SU-DHL-6 (cell line): ENCODE measurements around the gene RGMB.

Experiments used
- H2AFZ ChIP-seq: fragments of 200-600 bp; sonication (generic); 2 replicates; pipeline ENCODE4 v1.6.1; 2014; ENCODE audit warnings: low read depth, mild to moderate bottlenecking, moderate library complexity, mixed read lengths, antibody characterized with exemption, low read length; ENCODE audit not compliant: severe bottlenecking
- H3F3A ChIP-seq: fragments of 200-600 bp; shearing (Covaris generic); 2 replicates; pipeline ENCODE4 v1.6.0; 2016; ENCODE audit warnings: antibody characterized with exemption, mild to moderate bottlenecking; ENCODE audit not compliant: insufficient read depth
- H3K27ac ChIP-seq: fragments of 200-600 bp; sonication (generic); 2 replicates; pipeline ENCODE4 v1.5.1; 2016; ENCODE audit warnings: low read depth, mild to moderate bottlenecking, low read length, moderate library complexity, mixed read lengths
- H3K27me3 ChIP-seq: fragments of 200-600 bp; sonication (generic), shearing (Covaris generic); 2 replicates; pipeline ENCODE4 v1.6.0; 2014; ENCODE audit warnings: mild to moderate bottlenecking, low read length
- H3K36me3 ChIP-seq: fragments of 200-600 bp; sonication (generic); 2 replicates; pipeline ENCODE4 v1.6.1; 2014; ENCODE audit warnings: mild to moderate bottlenecking, low read length, mixed read lengths
- H3K4me2 ChIP-seq: fragments of 300-600, 200-600 bp; shearing (Covaris generic), sonication (generic); 2 replicates; pipeline ENCODE4 v1.6.0; 2014; ENCODE audit warnings: low read length, low read depth, mild to moderate bottlenecking; ENCODE audit not compliant: poor library complexity, severe bottlenecking
- H3K4me3 ChIP-seq: fragments of 200-600 bp; sonication (generic); 2 replicates; pipeline ENCODE4 v1.5.1; 2014; ENCODE audit warnings: antibody characterized with exemption, low read length, mild to moderate bottlenecking, mixed read lengths; ENCODE audit not compliant: insufficient read depth, poor library complexity, severe bottlenecking
- H3K79me2 ChIP-seq: fragments of 200-600 bp; sonication (generic); 2 replicates; pipeline ENCODE4 v1.6.1; 2014; ENCODE audit warnings: mild to moderate bottlenecking, low read length, moderate library complexity; ENCODE audit not compliant: insufficient read depth
- H3K9ac ChIP-seq: fragments of 200-600 bp; sonication (generic); 2 replicates; pipeline ENCODE4 v1.7.0; 2014; ENCODE audit warnings: mild to moderate bottlenecking, low read length
- H3K9me2 ChIP-seq: fragments of 200-600 bp; sonication (generic); replicated peaks from 2 replicates; pipeline ENCODE4 v1.6.1; 2014; ENCODE audit warnings: low read length; ENCODE audit not compliant: insufficient read depth
- H3K9me3 ChIP-seq: fragments of 200-600 bp; sonication (generic); 2 replicates; pipeline ENCODE4 v1.6.1; 2014; ENCODE audit warnings: low read length, mixed read lengths; ENCODE audit not compliant: insufficient read depth
- H4K20me1 ChIP-seq: fragments of 200-600 bp; sonication (generic); 2 replicates; pipeline ENCODE4 v1.6.1; 2014; ENCODE audit warnings: low read depth, mild to moderate bottlenecking, antibody characterized with exemption, low read length, moderate library complexity, mixed read lengths
- EZH2phosphoT487 ChIP-seq: fragments of 200-600 bp; sonication (generic), shearing (Covaris generic); conservative IDR thresholded peaks from 2 replicates; pipeline ENCODE4 v1.6.1; 2018; ENCODE audit warnings: mild to moderate bottlenecking, antibody characterized with exemption, low read length, moderate library complexity, mixed read lengths
- TF ChIP-seq, protein P1 (sequence below): fragments of 200-600 bp; sonication (generic); IDR thresholded peaks from one replicate; pipeline ENCODE4 v1.5.1; 2017; ENCODE audit warnings: antibody characterized with exemption, mild to moderate bottlenecking, low read length, moderate library complexity; ENCODE audit not compliant: insufficient read depth, poor library complexity, severe bottlenecking

Gene RGMB

GRCh38 chr5:98773464-98774191 lies at the start of gene RGMB:
Gene RGMB (plus strand): TSS chr5:98773663. CDS start chr5:98774071, 408 bp downstream.
- Histone ChIP-seq H3K9ac (peak within 1 kb of the TSS; percentile 74), H2AFZ (peak within 1 kb of the TSS; percentile 96), H3K9me3 (no peaks in the 10 kb centered on the region), H3K27ac (peak within 1 kb of the TSS; percentile 49), H3K27me3 (no peaks in the 10 kb centered on the region), H4K20me1 (peaks cover 20% of the 10 kb centered on the region), H3K36me3 (no peaks in the 10 kb centered on the region), H3K79me2 (peaks cover 15% of the 10 kb centered on the region; the same call in 1 of the 2 replicates), H3F3A (peaks cover 17% of the 10 kb centered on the region; the same call in 1 of the 2 replicates), H3K9me2 (no peaks in the 10 kb centered on the region), H3K4me2 (peak within 1 kb of the TSS; percentile 80), H3K4me3 (peak within 1 kb of the TSS; percentile 74)
- no peak for TF ChIP-seq EZH2phosphoT487
- TF ChIP-seq, protein P1, sequence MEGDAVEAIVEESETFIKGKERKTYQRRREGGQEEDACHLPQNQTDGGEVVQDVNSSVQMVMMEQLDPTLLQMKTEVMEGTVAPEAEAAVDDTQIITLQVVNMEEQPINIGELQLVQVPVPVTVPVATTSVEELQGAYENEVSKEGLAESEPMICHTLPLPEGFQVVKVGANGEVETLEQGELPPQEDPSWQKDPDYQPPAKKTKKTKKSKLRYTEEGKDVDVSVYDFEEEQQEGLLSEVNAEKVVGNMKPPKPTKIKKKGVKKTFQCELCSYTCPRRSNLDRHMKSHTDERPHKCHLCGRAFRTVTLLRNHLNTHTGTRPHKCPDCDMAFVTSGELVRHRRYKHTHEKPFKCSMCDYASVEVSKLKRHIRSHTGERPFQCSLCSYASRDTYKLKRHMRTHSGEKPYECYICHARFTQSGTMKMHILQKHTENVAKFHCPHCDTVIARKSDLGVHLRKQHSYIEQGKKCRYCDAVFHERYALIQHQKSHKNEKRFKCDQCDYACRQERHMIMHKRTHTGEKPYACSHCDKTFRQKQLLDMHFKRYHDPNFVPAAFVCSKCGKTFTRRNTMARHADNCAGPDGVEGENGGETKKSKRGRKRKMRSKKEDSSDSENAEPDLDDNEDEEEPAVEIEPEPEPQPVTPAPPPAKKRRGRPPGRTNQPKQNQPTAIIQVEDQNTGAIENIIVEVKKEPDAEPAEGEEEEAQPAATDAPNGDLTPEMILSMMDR: peak; percentile 29

- Histone ChIP-seq H3K4me3 (no peak overlapping the region), H2AFZ (no peak overlapping the region), H3K27ac (no peak overlapping the region), H3K9me3 (no peaks in the 10 kb centered on the region), H3K79me2 (no peaks in the 10 kb centered on the region), H3K27me3 (no peaks in the 10 kb centered on the region), H3K36me3 (no peaks in the 10 kb centered on the region), H3F3A (no peaks in the 10 kb centered on the region), H3K9me2 (no peaks in the 10 kb centered on the region), H4K20me1 (no peaks in the 10 kb centered on the region), H3K9ac (no peak overlapping the region), H3K4me2 (no peak overlapping the region)
- no peak for TF ChIP-seq EZH2phosphoT487
- TF ChIP-seq, protein P1: no peak
These were observed 47.2 kb upstream of the RGMB start for GRCh38 chr5:98726258-98726657.

DNA sequence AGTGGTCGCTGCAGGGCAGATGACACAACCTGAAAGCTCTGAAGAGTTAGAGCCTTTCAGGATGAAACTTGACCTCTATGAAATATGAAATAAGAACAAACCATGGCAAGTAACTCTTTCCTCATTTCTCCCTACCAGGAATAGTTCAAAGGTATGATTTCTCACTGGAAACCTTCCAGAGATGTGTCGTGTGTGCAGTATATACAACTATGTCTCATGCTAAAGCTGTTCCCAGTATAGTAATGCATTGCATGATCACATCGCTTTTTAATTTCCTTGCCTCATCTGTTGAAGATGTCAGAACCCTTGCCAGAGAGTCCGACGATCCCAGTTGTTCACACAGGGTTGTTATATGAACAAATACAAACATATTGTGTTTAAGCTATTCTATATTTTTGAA lies 45.8 kb upstream of the RGMB start:
- Histone ChIP-seq H3K36me3 (no peaks in the 10 kb centered on the region), H3K79me2 (no peaks in the 10 kb centered on the region), H3K9ac (no peak overlapping the region), H3F3A (no peaks in the 10 kb centered on the region), H2AFZ (no peak overlapping the region), H3K4me2 (no peak overlapping the region), H4K20me1 (no peaks in the 10 kb centered on the region), H3K9me3 (no peaks in the 10 kb centered on the region), H3K4me3 (no peak overlapping the region), H3K9me2 (no peaks in the 10 kb centered on the region), H3K27me3 (no peaks in the 10 kb centered on the region), H3K27ac (no peak overlapping the region)
- TF ChIP-seq, protein P1: no peak
- no peak for TF ChIP-seq EZH2phosphoT487
